GM19043 (cell line): ENCODE measurements around the gene ALX4.
A peak's percentile ranks its signal among the peaks of the same experiment; 100 is the strongest.

Experiments
- ATAC-seq: cut with Tn5 transposase; IDR thresholded peaks from one replicate; pipeline ENCODE4 v1.9.1; 2021; ENCODE audit warnings: low read depth; ENCODE audit not compliant: unreplicated experiment

Gene ALX4

DNA sequence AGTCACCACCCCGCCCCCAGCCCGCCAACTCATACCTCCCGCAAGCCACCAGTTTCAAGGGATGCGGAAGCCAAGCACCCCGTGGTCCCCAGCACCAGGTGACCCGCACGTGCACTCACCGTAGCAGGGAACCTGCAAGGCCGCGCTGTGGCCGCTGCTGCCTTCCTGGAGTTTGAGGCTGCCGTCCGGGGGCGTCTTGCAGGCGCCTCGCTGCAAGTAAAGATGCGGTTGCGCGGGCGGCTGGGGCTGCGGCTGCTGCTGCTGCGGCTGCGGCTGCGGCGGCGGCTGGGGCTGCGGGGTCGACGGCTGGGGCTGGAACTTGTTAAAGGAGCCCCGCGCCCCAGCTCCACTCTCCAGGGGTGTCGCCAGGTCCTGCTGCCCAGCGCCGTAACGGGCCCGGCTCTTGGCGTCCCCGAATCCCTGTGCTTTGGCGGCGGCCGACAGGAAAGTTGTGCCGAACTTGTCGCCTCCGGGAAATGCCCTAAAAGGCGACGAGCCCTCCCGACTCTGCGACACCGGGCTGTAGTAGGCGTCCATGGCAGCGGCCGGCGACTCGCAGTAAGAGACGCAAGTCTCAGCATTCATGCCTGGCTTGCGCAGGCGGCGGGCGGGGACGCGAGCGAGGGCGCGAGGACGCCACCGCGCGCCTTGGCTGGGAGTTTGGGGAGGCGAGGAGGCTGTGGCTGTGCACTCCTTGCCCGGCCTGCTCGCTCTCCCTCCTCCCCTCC is at the start of gene ALX4:
Gene ALX4 (minus strand): TSS at position 662 of the 728 bp plus-strand sequence. CDS start 77 bp downstream, at position 585.
- ATAC-seq: no peak

DNA sequence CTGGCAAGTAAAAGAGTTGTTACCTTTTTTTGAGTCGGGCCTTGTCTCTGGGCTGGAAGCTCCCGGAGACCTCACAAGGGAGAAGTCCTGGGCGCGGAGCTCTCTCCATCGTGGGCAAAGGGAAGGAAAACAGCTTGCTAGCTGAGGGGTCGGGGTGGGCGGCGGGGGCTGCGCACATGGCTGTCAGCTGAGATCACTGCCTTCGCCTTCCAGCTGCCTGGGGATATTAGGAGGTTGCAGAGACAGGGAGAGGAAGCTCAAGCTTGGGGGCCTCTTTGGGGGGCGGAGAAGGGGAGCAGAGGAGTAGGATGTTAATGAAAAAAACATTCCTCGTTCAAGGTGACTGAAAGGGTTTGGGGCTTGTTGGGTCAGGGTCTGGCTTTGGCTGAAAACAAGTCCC is 49.2 kb upstream of the ALX4 start:
- no peak for ATAC-seq

DNA sequence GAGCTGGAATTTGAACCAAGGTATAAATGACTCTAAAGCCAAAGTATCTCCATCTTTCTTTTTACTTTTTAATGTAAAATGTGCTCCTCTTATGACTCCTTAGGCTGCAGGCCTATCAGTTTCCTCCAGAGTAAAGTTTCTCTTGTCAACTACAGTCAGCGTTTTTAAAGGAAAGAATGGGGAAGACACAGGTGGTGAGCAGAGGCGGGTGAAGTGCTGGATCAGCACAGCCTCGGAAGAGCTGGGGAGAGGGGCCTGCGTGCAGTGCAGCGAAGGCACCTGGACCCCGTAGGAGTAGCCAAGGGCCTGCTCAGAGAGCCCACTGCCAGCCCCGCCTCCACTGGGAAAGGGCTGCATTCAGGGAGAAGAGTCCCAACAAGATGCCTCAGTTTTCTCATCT is 48.8 kb upstream of the ALX4 start:
- no peak for ATAC-seq

DNA sequence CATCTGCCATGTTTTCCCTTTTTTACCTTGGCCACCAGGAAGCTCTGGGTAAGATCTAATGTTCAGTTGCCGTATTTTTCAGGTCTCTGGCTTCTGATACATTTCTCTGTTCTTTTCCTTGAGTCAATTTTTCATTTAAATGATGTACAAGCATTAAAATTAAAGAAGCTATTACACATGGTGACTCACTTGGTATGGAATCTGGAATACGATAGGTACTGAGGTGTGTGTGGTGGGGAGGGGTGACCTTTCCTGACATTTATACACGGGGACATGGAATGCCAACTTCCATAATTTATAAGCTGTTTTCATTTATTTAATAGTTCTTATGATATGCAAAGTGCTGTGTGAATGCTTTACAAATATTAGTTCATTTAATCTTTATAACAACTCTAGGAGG is 47.8 kb upstream of the ALX4 start:
- ATAC-seq: no peak

DNA sequence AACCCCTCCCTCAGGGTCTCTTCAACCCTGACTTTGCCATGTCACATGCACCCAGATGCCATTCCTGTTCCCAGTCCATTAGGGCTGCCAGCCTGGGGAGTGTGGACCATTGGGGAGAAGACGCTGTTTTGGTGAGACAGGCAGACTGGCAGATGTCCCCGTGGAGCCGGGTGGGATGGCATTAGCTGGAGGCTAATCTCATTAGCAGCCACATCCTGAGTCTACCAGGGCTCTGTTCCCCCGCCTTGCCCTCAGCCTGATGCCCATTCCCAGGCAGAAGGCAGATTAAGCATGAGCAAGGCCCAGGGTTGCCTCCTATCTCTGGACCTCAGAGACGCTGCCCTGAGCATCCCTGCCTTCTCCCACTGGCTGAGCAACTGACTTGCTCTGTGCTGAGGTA is 46.4 kb upstream of the ALX4 start:
- no peak for ATAC-seq

DNA sequence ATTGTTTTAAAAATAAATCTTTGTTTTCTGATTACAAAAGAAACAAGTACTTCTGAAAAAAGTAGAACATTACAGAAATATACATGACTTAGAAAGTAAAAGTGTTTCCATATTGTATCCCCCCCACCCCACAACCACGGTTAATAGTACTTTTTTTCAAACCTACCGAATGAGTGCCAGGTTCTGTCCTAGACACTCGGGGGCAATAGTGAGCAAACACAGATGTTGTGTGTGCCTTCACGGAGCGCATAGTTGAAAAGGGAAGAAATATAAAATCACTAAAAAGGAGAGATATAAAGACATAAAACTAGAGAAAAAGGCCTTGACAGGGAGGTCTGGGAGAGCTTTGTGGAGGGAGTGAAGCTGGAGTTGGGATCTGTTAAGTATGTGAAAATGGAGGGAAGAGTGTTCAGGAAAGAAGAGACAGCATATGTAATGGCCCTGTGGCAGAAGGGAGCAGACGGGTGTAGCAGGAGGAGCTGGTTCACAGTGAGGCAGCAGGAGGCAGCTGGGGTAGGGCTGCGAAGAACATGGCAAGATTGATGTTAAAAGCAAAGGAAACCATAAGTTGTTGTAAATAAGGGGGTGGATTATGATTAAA is 42.1 kb upstream of the ALX4 start:
- ATAC-seq: no peak

DNA sequence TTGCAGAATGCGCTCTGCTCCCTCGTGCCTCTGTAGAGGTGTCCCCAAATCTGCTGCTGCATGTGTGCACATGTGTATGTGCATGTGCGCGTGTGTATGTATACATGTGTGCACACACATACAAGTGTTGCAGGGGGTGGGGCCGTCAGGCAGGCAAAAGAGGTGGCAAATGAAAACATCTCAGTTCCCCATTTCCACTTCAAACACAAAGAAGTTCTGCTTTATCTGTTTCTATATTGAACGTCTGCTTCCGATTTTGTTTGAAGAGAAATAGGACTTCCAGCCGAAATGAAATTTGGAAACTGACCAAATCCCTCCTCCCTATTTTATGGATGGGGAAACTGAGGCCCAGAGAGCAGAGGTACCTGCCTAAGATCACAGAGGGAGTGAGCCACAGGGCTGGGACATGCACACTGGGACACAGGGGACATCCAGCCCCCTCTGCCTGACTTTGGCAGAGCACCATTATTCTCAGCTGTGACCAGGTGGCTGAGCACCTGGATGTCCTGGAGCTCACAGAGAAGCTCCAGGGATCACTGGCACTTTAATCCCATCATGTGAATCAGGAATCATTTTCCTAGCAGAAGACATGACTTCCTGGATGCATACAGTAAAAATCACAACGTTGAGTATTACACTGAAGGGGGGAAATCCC is 41.2 kb upstream of the ALX4 start:
- ATAC-seq: peak; percentile 89

DNA sequence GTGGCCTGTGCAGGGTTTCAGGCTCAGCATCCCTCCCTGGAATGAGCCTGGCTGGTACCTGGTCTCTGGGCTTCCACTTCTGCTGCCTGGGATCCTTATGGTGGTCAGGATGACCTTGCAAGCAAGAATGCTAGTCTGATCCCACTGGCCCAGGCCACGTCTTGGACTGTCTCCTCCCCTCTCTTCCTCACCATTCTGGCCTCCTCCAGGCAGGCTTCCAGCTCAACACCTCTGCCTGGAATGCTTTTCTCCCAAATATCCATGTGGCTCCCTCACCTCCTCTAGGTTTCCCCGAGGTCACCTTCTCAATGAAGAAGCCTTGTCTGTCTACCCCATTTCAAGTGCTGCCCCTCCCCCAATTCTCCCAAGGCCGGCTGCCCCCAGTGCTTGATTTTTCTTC is 39.4 kb upstream of the ALX4 start:
- no peak for ATAC-seq

DNA sequence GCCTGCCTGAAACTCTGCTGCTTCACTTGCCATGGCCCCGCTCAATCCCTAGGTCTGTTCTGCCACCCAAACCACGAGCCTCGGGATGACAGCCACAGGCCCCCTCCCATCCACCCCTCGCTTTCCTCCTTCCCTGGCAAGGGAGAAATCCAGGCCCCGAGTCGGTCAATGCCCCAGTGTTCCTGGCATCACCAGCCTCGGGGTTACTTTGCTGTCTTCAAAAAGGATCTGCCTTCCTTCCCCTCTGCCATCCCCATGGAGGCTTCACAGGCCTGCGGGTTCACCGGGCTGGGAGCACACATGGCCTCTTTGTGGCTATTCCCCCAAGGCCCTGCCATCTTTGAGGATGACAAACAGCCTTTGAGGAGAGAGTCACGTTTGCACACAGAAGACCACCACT is 38.8 kb upstream of the ALX4 start:
- ATAC-seq: no peak

DNA sequence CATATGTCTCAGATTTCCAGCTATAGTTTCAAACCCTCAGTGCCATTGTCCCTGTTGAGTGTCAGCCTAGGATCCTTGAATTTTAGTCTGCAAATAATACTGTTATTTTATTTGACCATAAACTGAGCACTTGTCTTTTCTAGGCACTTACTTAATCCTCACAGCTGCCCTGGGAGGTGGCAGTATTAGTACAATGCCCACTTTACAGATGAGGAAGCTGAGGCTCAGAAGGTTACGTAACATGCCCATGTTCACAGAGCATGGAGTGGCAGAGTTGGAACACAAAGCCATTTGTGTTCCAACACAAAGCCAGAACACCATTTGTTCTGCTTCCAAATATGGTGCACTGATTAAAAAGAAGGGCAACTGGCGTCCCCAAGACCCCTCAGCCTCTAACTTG is 38.2 kb upstream of the ALX4 start:
- ATAC-seq: no peak

DNA sequence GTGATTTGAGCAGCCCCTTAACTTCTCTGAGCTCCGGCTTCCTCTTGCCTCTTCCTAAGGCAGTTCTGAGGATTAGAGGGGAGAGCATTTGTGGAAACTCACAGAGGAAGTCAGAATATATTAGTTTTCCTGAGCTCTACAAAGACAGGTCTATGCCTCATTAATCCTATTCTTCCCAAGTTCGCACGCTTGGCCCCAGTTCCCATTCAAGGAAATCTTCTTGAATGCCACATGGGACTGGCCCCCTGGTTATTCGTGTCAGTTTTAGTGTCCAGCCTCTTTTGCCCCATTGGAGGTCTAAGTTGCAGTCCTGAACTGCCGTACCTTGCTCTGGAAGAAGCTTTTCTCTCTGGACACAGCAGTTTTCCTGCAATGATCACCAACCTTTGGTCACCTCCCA is 37.6 kb upstream of the ALX4 start:
- ATAC-seq: no peak

DNA sequence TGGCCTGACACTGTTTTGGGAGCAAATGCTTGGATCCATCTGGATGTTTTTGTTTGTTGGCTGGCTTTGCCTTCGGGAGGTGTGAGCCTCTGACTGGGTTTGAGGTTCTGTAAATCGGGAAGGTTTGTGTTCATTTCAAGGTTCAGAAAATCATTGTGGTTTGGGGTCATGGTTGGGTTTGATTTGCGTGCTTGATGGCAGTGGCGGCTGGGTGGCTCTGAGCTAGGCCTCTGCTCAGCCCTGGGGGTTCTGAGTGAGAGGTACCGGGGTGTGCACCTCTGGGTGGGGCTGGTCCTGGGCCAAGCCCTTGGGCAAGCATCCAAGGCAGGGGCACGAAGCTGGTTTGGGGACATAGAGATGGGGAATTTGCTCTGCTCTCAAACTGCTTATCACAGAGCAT is 37.0 kb upstream of the ALX4 start:
- no peak for ATAC-seq

DNA sequence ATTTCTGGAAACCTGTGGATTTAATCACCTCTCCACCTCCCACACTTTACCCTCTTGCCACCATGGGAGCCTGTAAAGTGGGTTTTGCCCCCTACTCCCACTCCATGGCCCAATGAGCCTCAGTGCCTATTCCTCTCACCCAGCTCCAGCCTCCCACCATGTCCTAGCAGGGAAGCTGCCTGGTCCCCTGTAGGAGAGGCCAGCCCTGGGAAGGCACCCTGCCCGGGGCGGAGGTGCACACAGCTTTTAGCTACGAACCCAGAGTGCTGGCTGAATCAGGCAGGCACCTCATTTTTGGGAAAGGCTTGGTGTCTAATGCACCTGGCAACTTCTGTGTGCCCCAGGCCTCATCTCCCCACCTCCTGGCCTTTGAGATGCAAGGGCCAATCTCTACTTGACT is 35.8 kb upstream of the ALX4 start:
- ATAC-seq: no peak

DNA sequence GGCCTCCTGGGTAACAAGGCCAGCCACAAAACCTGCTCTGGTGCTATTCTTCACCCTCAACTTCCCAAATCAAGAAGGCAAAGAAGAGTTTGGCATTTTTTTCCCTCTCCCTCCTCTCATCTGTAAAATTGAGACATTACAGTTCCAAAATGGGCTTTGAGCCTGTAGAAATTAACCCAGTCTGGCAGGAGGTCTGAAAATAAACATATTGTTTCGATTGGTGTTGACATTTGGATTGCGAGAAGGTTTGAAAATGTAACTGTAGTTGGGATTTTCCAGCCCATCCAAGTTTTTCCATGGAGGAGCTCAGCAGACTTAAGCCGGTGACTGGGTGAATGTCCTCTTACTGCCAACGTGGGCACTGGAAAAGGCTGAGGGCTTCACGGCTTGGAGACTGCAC is 35.0 kb upstream of the ALX4 start:
- no peak for ATAC-seq

DNA sequence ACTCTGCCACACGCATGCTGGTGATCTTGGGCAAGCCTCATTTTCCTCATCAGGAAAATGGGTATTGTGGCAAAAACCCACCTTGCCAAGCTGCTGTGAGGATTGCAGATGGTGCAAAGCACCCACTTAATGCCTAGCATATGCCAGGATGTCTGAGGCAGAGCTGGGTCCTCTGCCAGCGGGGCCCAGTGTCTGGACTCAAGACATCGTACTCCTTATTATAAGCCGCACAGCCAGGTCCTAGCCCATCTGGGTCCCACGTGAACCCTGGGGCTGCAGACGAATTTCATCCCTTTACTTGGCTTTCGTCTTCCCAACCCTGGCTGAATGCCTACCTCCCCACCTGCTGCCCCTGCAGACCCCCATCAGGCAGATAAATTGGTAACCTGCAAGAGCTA is 34.5 kb upstream of the ALX4 start:
- no peak for ATAC-seq

DNA sequence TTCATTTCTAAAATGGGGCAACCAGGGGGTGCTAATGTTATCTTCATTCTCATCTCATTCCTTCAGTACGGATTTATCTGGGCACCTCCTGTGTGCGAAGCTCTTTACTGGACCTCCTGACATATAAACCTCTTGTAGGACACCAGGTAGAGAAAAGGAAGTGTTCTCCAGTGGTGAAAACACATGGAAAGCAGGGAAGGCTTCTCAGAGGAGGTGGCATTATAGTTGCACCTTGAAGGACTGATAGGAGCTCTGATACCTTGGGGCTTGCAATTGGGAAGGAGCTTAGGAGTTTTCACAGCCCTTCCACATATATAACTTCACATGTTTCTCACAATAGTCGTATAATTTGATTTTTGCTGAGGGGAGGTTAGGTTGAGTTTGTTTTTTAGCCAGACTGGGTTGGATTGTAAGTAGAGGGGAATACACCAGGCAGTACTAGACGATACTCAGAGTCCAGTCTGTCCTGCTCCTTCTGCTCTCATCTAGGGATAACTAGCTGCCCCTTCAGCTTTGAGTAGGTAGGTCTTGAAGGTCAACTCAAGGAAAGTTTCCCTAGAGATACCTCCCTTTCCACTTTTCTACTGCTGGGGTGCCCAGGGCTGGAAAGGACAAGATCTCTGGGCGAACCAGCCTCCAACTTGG is 34.0 kb upstream of the ALX4 start:
- no peak for ATAC-seq

DNA sequence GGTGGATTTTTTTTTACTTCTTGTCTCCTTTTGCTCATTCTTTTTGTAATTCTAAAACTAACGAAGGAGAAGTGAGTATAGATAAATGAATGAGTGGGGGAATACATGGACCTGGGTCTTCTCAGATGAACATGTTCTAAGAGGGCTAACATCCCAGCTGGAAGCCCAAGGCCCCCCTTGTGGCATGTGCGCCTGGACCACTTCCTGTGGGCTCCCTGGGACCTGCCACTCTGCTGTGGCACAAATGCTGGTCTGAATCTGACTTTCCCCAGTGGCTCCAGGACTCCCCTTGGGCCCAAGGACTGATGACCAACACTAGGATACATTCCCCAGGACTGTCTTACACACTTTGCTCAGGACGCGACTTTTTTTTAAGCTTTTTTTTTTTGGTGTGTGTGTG is 32.7 kb upstream of the ALX4 start:
- no peak for ATAC-seq

DNA sequence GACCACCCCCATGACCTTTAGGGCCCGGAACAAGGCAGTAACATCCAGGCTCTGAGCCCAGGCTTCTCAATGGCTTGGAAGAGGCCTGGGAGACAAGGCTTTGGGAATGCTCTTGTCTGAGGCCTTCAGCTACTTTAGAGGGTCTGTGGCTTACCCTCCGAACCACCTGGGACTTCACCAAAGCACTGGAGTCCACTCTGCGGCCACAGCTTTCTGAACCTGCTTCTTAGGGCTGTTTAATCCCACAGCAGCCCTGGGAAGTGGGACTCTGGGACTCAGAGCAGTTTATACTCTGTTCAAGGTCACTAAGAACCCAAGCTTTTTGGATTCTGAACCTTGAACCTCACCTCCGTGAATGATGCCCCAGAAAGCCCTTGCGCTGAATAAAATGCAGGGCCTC is 30.7 kb upstream of the ALX4 start:
- ATAC-seq: no peak

DNA sequence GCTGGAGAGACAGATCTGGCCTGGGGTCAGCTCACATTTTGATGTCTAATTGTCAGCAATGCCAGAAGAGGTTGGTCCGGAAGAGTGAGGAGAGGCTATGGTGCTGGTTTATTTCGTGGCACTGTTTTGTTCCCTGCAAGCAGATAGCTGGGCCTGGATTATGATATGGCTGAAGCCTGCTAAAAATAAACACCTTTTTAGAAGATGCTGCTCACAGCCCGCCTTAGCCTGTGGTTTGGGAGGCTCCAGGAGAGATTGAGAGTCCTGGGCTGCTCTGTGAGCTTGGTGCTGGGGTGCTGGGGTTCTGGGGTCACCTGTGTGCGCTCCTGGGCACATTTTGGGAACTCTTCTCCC is 29.6 kb upstream of the ALX4 start:
- ATAC-seq: no peak

DNA sequence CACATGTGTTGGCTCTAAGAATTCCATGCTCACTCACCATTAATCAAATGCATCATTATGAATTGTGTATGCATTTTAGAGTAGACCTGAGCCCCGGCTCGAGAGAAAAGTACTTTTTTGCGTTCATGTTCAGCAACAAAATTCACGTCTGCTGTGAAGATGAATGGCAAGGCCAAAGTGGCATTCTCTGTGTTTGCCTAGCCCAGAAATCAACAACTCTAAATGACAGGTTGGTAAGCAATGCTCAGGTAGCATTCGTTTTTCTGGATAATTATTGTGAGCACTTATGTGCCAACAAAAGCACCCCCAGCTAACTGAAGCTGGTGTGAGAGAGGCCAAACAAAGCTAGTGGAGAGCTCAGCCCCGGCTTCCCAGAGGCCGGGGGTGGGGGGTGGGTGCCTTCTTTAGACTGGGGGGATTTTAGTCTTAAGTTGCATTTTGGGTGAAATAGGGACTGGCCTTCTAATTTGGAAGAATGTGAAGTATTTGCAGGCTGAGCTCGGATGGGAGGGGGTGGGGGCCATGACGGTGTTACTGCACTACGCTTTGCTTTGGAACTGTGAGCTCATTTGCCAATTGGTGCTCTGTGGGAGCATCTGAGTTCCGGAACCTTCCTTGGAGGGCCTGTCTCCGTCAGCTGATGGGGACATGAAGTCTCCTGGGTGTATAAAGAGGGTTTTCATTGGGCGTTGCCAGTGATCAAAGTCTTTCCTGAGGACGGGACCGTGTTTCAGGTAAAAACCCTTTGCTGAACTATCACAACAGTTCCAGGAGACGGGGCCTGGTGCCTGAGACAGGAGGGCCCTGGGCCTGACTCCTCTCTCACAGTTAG is 29.0 kb upstream of the ALX4 start:
- ATAC-seq: no peak

DNA sequence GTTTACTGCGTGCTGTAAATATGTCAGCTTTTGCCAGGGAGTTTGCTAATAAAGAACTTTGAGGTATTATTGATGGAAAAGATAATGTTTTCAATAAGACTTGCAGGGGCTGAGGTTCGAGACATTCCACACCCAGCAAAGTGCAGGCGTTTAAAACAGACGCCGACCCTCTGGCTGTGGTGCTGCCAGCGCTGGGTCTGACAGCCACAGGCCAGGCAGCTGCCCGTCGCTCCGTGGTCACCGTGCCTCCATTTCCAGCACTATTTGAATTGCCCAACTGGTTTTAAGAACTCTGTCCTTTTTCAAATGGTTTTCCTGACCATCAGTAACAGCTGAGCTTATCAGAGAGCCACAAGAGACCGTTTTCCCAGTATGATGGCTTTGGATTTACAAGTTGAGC is 28.1 kb upstream of the ALX4 start:
- ATAC-seq: no peak
